ENCODE results near the gene FHOD3. TPM values are rescaled to one million over a fixed set of nuclear protein-coding genes. Genes with fewer than 3 reads are reported as not detected.

FHOD3 gene
- total and polyA plus RNA-seq, 2 of the 8 experiments (the other 6 are each of a cell fraction or from before 2014, with no cell fraction given), result 9.7 to 10.5 TPM

DNA sequence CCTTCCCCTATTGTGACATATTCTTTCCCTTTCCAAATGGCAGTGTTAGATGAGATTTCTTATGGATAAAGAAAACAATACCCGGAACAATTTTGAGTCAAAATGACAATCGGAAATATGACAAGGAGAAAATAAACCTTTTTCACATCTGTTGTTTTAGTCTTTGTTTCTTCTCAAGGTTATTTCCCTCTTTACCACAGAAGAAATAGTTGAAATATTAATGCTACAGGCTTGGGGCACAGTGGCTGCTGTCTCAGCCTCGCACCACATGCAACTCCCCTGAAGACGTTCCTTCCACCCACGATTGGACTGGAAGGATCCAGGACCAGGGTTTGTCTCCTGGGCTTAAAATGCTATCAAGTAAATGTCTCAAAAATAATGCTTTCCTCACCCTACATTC is 77.6 kb downstream of the FHOD3 start (continued):
- TF ChIP-seq CBX8 (IDR thresholded peaks at IDR 0.05; ENCODE audit: borderline replicate concordance, low read depth, low read length), result no peak
